Endothelial cell of hepatic sinusoid (primary cell): ENCODE data around the gene QSER1.
"Not testable (repeated sequence)": the region's sequence is repeated elsewhere in the genome, so short reads cannot be mapped to it uniquely, and the experiment has no call there.

Experiments used
- in situ Hi-C: cut with HindIII; loops from 2 replicates; pipeline ENCODE4 v1.10.0; 2017; ENCODE audit warnings: low sequenced_read_pairs

The QSER1 gene

DNA sequence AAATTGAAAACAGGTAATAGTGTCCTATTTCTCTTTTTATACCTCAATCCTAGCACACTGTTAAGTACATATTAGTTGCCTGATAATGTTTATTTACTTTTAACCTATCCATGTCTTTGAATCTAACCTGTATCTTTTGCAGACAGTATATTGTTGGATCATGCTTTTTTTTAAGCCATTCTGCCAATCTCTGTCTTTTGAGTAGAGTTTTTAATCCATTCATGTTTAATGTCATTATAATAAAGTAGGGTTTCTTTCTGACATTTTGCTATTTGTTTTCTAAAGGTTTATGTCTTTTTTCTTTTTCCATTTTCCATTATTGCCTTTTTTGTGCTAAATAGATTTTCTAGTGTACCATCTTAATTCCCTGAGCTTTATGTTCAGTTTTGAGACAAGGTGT is 99.3 kb downstream of the QSER1 start:
- in situ Hi-C loops: no loop called here

GRCh38 chr11:33000181-33000580 is 107.6 kb downstream of the QSER1 start:
- in situ Hi-C loops: loop anchor here (5.0 kb wide), 1 partner anchor 97 kb away; no protein-coding TSS in a partner anchor

GRCh38 chr11:33001281-33001680 is 108.7 kb downstream of the QSER1 start:
- in situ Hi-C loops: loop anchor here (5.0 kb wide), 1 partner anchor 96 kb away; no protein-coding TSS in a partner anchor

DNA sequence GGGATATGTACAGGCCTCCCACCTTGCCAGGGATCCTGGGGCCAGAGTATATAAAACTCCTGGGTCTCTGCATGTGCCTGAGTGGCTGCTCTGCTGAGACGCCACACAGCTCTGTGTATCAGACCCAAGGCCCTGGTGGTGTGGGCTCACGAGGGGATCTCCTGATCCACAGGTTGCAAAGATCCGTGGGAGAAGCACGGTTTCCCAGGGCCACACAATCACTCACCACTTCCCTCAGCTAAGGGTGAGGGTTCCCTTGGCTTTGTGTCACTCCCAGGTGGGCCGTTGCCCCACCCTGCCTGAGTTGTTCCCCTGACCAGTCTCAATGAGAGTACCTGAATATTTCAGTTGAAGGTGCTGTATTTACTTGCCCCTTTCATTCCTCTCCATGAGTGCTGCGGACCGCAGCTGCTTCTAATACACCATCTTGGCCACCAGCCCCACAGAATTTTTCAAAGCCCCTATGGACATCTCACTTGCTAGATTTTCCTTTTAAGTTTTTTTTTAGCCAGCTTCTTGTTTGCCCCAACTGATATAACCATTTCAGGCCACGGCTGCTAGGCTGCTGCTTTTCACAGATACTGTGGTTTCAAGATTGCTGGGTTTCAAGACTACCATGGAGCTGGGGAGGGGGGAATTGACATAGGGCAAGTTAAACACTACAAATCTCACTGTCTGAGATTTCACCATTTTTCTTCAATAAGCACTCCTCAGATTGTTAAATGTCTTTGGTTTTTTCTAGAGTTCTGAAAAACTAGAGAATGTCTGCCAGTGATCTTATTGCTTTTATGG is 109.3 kb downstream of the QSER1 start:
- in situ Hi-C loops: loop anchor here (5.0 kb wide), 1 partner anchor 95 kb away; no protein-coding TSS in a partner anchor

DNA sequence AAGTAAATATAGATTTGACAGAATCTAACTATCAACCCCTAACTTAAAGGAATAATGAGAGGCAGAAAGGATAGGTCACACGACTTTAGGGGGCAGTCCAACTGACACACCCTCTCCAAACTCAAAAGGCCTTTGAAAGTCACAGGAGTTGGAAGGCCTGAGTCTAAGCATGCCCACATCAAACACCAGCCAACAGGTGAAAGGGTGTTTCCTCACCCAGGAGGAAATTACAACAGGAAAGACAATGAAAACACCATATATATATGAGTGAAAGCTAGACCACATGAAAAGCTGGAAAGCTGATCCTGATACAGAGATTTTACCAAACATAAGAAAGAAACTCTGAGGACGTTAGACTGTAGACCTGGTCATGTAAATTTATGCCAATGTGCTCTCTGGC is 112.6 kb downstream of the QSER1 start:
- in situ Hi-C loops: no loop called here

GRCh38 chr11:33006010-33006409 is 113.4 kb downstream of the QSER1 start:
- in situ Hi-C loops: no loop called here

DNA sequence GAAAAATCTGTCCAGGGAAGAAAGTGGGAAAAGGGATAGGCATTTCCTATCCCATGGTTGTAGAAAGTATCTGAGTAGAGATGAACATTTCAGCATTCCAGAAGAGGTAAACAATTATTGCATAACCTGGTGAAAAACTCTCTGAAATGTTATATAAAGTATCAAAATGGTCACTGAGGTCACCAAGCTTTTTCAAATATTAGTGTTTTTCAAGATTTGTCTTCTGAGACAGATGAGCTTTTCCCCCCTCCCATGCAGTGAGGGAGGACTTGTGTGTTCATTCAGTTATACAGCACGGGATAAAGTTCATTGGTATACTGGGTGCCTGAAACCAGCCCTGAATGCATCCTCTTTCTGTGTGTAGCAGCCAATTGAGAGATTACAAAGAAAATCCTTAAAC is 121.1 kb downstream of the QSER1 start:
- in situ Hi-C loops: loop anchor here (5.0 kb wide), 2 partner anchors 46 to 49 kb away; no protein-coding TSS in a partner anchor

DNA sequence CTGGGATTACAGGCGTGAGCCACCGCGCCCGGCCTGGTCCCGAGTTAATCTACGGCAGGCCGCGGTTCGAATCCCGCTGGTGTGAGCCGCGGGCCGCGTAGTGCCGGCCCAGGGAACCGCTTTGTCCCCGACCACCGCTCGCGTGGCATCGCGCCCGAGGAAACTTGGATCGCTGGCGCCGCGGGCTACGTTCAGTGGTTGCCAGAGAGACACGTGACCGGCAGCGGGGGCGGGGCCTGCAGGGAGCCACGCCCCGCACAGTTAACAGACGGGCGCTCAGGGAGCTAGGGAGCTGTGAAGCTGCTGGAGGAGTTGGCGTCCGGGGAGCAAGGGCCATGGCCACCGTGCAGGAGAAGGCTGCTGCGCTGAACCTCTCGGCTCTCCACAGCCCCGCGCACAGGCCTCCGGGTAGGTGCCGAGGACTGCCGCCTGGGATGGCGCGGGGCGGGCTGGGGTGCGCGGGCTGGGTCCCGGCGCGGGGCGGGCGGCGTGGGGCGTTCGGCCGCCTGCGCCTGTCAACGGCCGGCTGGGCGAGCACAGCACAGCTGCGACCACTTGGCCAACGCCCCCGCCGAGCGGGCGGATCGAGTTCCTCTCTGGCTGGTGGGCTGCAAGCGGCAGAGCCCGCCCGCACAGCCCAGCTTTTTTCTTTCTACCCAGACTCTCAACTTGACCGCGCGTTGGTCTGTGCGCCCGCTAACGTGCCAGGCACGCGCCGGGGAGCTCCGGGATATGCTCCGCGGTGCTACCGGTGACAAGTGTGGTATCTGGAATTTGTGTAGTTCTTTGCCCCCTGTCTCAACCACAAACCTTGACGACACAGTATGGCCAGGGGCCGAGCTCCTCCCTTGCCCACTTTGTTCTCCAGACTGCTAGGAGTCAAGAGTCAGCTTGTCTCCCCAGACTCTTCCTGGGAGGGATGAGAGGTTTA is 123.3 kb downstream of the QSER1 start, which contains the start of gene DEPDC7:
DEPDC7 (plus strand) TSS at position 258 of the 931 bp plus-strand sequence; CDS start at position 336, 78 bp downstream.
- in situ Hi-C loops: no loop called here

DNA sequence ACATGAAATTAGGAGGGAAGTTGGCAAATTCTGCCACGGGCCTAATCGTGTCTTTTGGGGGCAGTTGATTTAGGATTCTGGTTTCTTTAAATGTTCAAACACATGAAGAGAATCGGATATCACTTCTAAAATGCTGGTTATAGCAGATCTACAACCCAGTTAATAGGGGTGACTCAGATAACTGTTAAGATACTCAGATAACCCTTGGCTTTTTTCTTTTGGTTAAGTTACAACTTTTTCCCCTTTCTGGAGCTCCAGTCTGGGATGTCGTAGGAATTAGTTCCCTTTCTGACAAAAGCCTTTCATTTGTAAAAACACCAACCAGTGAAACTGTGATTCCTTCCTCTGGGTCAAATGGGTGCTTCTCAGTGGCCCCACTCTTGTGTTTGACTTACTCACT is 124.0 kb downstream of the QSER1 start:
- in situ Hi-C loops: no loop called here

- in situ Hi-C loops: no loop called here
Observed at GRCh38 chr11:33017478-33017877, 124.9 kb downstream of the QSER1 start.

DNA sequence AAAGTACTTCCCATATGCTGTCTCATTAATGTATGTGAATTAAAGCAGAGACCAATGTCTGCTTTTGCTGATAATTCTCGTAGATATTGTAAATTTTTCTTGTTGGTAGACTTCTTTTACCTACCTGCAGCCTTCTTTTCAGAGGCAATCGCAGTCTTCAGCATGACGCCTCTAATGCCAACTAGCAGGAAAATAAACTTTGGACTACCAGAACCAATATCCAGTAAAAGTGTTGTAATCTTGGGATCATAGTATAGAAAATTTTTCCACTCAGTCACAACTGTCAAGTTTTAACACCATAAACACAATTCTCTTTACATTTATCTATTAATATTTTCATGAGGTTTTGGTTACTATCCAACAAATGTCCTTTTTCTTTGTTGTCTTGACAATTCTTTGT is 125.4 kb downstream of the QSER1 start:
- in situ Hi-C loops: no loop called here

DNA sequence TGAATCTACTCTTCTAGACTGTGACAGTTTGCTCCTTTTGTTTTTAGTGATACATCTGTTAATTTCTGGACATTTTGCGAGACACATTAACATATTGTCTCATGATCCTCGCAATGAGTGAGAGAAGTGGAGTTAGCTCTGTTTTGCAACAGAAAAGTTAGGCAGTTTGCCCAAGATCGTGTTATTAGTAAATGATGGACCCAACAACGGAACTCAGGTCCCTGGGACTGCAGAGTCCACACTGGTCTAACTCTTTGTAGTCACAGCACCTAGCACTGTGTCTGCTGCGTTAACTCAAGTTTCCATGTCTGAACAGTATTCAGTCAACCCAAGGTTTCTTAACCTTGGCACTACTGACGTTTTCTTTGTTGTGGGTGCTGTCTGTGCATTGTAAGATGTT is 126.2 kb downstream of the QSER1 start:
- in situ Hi-C loops: no loop called here

DNA sequence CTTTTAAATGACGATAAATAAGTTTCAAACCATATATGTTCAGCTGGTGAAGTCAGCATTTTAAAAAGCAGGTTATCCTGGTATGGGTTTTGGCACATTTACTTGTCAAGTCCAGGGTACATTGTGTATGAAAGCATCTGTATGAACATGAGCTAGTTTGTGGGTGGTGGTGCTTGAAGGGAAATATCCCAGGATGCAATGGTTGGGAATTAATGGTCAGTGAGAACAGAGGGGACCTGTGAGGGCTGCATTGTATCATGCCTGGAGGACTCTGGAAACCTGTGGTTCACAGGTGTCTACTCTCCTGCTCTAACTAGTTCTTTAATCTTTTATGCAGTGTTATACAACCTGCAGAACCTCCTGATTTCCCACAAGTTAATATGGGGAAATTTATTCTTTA is 128.9 kb downstream of the QSER1 start:
- in situ Hi-C loops: no loop called here

GRCh38 chr11:33021937-33022336 is 129.3 kb downstream of the QSER1 start:
- in situ Hi-C loops: no loop called here

DNA sequence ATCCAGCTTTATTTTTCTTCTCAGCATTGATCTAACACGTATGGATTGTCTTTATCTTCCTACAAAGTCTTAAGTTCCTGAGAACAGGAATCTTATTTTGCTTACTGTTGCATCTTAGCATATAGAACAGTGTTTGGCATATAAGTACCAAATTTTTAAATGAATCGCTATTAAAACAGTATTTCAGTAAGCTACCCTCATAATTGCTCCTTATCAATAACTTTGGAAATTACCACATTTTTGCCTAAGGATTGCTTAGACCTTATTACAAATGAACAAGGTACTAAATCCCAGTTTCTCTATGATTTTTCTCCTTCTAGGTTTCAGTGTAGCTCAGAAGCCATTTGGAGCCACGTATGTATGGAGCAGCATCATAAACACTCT is 132.7 kb downstream of the QSER1 start:
- in situ Hi-C loops: no loop called here

DNA sequence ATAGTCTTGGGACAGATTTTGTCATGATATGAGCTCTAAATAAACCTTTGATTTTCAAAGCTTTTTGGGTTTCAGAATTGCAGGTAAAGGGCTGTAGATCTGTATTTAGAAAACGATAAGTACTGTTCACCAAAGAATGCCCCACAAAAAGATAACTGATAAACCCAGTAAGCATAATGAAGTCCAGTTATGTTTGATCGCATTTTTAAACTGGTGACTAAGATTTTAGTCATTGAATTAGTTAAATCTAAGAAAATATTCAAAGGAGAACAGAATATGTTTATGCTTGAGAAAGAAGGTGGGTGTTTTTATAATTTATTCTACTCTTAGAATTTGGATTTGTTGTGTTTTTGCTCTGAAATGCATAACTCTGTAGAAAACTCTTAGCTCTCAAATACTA is 134.6 kb downstream of the QSER1 start:
- in situ Hi-C loops: no loop called here

DNA sequence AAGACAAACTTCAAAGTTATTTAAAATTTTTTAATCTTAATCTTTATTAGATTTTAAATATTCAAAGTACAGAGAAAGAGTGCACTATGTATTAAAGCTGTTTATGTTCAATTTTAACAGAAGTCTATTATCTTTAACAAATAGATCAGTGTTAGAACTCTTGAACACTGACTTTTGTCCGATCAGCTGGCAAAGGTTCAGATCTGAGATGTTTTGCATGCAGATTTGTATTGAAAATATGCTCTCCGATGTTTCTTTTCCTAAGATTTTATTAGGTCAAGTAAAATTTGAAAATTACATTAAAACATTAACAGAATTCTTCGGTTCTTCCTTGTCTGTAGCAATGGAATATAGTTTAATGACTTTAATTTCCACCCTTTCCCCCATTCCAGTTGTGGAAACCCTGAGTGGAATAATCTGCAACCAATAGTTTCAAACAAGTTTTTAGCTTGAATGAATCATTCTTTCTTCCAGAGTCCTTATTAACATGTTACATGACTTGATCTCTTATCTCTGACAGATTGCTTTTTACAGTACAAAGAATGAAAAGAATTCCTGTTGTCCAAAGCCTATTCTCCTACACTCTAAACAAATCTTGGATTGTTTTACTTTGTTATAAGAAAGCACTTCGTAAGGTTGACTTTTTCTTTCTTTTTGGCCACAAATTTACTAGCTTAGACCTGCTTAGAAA is 135.4 kb downstream of the QSER1 start:
- in situ Hi-C loops: no loop called here

DNA sequence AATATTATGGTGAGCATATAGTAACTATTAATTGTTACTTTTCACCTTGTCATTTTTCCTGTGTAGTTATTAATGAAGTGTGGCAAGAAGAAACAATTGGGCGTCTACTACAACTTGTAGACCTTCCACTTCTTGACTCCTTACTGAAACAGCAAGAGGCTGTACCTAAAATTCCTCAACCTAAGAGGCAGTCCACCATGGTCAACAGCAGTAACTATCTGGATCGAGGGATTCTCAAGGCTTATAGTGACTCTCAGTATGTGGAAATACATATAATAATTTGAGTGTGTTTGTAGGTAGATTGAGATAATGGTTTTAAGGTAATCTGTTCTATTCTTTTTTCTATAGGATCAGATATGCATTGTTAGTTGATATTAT is 135.9 kb downstream of the QSER1 start:
- in situ Hi-C loops: no loop called here

DNA sequence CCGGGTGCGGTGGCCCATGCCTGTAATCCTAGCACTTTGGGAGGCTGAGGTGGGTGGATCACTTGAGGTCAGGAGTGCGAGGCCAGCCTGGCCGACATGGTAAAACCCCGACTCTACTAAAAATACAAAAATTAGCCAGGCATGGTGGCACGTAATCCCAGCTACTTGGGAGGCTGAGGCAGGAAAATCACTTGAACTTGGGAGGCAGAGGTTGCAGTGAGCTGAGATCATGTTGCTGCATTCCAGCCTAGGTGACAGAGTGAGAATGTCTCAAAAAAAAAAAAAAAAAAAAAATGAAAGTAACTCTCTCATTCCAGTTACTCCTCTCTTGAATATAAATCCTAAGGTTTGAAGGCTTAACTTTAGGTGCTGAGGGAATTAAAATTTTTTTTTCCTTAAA is 136.6 kb downstream of the QSER1 start:
- in situ Hi-C loops: not testable (repeated sequence)
